DMS 273 treated with DMSO at 0.1 percent for 48 hours (cell line): ENCODE data around the gene GPR25.

ENCODE experiments used
- DNase-seq: peaks from one replicate; lab custom pipeline; 2025; lab: John Stamatoyannopoulos, UW

The GPR25 gene

DNA sequence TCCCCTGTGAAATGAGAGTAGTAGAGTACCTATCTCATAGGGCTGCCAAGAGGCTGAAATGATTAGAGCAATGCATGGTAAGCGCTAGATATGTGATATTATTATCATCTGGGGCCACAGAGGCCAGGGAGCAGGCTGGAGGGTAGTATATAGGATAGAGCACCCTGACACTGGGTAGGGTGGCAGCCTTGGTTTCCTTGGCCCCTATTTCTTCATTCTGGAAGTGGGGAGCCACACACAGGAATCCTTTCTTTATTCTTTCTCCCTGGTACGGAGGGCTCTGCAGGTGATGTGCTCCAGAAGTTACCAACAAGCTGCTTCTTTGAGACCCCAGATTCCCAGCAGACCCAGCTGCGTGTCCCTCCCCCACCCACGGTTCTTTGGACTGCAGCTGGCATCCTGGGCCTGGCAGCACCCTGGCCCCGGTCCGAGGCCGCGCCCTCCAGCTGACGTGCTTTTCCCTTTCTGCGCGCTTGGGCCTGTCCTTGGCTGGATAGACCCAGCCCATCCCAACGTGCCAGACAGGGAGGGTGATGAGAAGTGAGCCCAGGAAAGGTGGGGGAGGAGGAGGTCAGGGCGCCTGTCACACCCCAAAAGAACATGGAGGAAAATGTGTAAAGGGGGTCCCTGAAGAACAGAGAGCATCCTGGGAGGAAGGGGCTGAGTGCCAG lies 40.1 kb downstream of the GPR25 start:
- no peak for DNase-seq

DNA sequence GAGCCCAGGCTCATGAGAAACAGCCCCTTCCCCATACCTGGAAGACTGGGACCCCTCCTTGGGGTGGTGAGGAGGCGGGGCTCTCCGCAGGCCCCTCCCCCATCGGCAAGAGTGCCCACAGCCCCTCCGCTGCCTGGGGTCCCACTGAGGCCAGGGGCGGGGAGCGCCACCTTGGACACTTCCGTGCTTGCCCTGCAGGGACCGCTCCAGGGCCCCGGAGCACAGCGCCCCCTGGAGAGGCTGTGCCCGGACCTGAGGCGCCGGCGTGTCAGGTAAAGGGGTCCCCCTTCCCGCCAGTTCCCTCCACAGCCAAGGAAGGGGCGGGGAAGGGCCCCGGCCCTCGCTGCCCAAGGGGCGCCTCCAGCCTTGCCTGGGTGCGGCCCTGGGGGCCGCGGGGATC lies 43.4 kb downstream of the GPR25 start:
- DNase-seq: no peak

DNA sequence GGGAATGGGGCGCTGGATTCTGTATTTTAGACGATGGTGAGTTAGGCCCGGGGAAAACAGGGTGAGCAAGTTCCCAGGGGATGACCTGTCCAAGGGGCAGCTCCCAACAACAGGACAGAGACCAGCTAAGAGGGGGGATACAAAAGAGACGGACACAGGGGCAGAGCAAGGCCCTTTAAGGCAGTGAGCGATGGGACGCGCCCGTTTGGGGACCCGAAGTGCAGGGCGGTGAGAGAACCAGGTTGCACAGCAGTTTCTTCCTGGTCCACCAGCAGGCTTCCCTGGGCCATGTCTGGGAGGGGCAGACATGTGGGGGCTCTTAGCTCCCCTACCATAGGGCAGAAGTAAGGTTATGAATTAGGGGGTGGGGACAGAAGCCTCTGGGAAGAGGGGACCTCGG lies 43.9 kb downstream of the GPR25 start:
- no peak for DNase-seq

DNA sequence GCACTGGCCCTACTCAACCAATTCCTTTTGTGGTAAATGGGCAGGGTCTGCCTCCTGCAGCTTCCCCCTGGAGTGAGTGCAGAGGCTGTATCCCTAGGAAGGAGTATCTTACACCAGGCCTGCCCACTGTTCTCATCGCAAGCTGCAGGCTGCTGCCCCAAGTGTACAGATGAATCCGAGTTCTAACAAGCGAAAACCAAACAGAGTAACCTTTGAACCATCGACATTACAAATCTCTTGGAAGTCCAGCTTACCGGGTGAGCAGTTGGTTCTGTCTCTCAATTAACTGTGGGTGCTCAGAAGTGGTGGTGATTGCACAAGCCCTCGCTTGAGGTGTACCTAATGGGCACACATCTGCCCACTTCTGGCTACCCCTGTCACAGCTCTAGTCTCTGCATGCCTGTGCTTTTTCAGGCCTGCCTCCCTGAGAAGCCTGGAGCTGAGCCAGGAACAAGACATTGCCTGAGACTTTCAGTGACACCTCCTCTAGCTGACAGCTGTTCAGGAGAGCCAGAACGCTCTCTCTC lies 44.6 kb downstream of the GPR25 start:
- peak; percentile 77 for DNase-seq

DNA sequence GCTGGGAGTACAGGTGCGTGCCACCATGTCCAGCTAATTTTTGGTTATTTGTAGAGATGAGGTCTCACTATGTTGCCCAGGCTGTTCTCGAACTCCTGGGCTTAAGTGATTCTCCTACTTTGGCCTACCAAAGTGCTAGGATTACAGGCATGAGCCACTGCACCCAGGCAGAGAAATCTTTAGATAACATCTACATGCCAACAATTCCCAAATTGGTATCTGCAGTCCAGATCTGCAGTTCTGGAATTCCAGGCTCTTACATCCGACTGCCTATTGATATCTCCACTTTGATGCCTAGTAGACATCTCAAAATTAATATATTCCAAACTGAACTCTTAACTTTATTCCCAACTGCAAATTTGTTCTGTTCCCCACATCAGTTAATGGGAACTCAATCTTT lies 45.2 kb downstream of the GPR25 start:
- DNase-seq: no peak

DNA sequence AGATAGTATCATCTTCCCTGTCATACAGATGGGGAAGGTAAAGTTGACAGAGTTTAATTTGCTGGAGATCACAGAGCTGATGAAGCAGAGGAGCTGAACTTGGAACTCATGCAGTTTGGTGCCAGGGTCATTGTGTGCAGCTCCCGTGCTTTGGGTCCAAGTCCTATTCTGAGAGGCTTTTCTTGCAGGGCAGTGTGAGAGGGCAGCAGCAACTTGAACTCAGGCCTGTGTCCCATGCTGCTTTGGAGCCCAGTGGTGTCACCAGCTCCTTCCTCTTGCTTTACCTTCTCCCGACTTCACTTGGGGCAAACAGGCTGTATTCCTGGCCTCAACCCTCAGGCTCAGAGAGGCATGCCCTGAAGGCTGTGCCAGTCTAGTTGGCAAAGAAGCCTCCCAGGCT lies 46.6 kb downstream of the GPR25 start:
- DNase-seq: no peak

DNA sequence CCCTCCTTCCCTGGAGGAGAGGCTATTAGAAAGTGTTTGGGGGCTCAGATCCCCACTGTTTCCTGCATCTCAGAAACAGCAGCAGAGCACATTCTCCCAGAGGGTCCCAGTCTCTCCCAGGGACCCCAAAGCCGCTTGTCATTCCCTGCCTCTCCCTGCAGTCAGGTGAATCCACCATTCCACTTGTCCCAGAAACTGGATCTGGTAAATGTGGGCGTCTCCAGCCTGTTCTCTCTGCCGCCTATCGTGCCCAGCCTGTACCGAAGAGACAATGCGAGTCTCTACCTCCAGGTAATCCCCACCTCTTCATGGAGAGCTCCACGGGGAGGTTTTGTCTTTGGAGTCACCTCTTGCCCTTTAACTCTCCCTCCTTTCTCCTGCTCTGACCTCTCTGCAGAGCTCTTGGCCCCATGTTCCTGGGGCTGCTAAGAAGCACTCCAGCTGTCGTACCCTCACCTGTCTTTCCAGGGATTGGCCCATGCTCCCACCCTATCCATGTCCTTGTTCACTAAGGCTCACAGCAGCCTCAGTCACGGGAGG lies 48.9 kb downstream of the GPR25 start:
- DNase-seq: no peak

DNA sequence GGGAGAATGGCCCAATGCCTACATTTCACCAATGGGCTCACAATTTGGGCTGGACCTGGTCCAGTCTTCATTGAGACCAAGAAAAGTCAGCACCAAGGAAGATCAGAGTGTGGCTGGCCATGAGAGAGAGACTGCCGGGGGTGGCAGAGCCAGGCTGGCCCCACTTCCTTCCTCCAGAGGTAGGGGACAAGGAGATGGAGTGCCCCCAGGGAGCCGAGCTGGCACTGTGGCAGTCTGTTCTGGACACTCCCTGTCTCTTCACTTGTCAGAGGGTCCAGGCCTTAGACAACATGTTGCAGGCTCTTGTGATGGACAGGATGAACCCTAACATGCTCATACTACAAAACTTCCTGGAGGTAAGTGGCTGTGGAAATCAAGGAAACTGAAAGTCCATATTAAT lies 49.6 kb downstream of the GPR25 start:
- DNase-seq: no peak

DNA sequence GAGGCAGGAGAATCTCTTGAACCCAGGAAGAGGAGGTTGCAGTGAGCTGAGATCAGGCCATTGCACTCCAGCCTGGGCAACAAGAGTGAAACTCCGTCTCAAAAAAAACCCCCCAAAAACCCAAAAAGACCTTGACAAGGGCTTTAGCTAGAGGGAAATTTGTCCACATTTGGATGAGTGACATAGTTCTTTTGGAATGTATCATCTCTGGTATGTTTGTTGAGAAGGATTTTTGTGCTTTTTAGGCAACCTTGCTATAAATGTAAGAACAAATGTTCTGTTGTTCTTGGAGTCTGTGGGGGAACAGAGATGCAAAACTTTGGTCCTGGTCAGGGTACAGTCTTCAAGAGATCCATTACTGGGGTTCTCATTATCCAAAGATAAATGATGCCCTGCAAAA lies 50.8 kb downstream of the GPR25 start:
- DNase-seq: no peak
